SK-N-MC (cell line): ENCODE results near the gene HDLBP.

ENCODE experiments used
- EZH2 ChIP-seq: fragments of 200-600 bp; sonication (generic); IDR thresholded peaks from one replicate; pipeline ENCODE4 v1.6.1; 2017; ENCODE audit warnings: antibody characterized with exemption
- FOXP2 ChIP-seq: optimal IDR thresholded peaks from 2 replicates; pipeline ENCODE3; 2011; ENCODE audit warnings: mild to moderate bottlenecking, moderate library complexity; ENCODE audit not compliant: insufficient read depth; ENCODE audit errors: extremely low read length, control extremely low read depth
- POLR2AphosphoS5 ChIP-seq: IDR thresholded peaks from 2 replicates; pipeline ENCODE4 v1.6.1; 2012; ENCODE audit warnings: mild to moderate bottlenecking, low read depth, low read length, borderline replicate concordance

DNA sequence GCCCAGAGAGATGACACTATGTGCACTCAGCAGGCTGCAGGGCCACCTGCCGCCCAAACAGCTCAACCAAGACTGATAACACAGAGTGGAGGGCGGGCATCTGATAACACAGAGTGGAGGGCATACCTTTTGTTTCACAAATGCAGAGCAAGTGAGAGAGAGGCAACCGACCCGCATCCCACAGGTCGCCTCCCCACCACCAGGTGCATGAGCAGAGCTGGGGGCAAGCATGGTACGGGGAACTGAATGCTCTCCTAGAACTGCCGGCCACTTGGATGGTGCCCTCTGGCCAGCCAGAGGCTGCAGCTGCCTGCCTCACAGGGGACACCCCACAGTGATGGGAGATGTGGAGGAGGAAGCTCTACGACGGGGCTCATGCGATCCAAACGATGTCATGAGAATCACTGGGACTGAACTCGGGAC is 77.5 kb downstream of the HDLBP start:
- TF ChIP-seq EZH2 (no peak), POLR2AphosphoS5 (no peak), FOXP2 (no peak)
